Esophagus mucosa (tissue), 1 donor: ENCODE measurements around the gene TARBP1. TPM values are rescaled to one million over a fixed set of nuclear protein-coding genes. Genes with fewer than 3 reads are reported as not detected.

Experiments used
- ATAC-seq: fragments of 200-7000 bp; cut with Tn5 transposase; one replicate; pipeline ENCODE4 v1.9.1; 2020
- total RNA-seq: library from RNA; stranded (reverse); gene quantifications from one replicate; pipeline ENCODE4 v1.2.4, GENCODE V29; 2023
- donor health status: DM: yes; HTN: yes; CAD: no.

TARBP1 gene
- total RNA-seq, 1 donor from 2014 or later = 21.0 TPM

- no peak for ATAC-seq
These were observed 136.2 kb downstream of the TARBP1 start for GRCh38 chr1:234342774-234343173.

Other genes starting within 250 kb of the TARBP1 start
- gene COA6, start 105.7 kb downstream of the TARBP1 start, total RNA-seq = 33.2 TPM
- gene IRF2BP2, start 131.0 kb upstream of the TARBP1 start, total RNA-seq = 78.2 TPM